ENCODE measurements around the gene TMEM38B.

Gene TMEM38B

GRCh38 chr9:105816202-105816744 is 121.9 kb downstream of the TMEM38B start:
- intact Hi-C loops (cut with DNase I), result no loop called here
- DNase-seq, result no peak

- no peak for DNase-seq
- intact Hi-C loops (cut with DNase I), result no loop called here
Observed at GRCh38 chr9:105816981-105817380, 122.6 kb downstream of the TMEM38B start.

GRCh38 chr9:105818903-105819302 is 124.6 kb downstream of the TMEM38B start:
- intact Hi-C loops (cut with DNase I), result no loop called here

GRCh38 chr9:105822814-105823213 is 128.5 kb downstream of the TMEM38B start:
- DNase-seq, result no peak
- intact Hi-C loops (cut with DNase I), result no loop called here

More at GRCh38 chr9:105818903-105819302, 124.6 kb downstream of the TMEM38B start:
- DNase-seq, result no peak

Data from head of caudate nucleus (tissue), 42 donors.